ENCODE results near the gene ISLR.

- TF ChIP-seq, protein P1, sequence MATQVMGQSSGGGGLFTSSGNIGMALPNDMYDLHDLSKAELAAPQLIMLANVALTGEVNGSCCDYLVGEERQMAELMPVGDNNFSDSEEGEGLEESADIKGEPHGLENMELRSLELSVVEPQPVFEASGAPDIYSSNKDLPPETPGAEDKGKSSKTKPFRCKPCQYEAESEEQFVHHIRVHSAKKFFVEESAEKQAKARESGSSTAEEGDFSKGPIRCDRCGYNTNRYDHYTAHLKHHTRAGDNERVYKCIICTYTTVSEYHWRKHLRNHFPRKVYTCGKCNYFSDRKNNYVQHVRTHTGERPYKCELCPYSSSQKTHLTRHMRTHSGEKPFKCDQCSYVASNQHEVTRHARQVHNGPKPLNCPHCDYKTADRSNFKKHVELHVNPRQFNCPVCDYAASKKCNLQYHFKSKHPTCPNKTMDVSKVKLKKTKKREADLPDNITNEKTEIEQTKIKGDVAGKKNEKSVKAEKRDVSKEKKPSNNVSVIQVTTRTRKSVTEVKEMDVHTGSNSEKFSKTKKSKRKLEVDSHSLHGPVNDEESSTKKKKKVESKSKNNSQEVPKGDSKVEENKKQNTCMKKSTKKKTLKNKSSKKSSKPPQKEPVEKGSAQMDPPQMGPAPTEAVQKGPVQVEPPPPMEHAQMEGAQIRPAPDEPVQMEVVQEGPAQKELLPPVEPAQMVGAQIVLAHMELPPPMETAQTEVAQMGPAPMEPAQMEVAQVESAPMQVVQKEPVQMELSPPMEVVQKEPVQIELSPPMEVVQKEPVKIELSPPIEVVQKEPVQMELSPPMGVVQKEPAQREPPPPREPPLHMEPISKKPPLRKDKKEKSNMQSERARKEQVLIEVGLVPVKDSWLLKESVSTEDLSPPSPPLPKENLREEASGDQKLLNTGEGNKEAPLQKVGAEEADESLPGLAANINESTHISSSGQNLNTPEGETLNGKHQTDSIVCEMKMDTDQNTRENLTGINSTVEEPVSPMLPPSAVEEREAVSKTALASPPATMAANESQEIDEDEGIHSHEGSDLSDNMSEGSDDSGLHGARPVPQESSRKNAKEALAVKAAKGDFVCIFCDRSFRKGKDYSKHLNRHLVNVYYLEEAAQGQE (IDR thresholded peaks at IDR 0.05; ENCODE audit: insufficient read depth in 1 of 2, low read depth in 2 of 2, low read length in 2 of 2), result no peak
- TF ChIP-seq POLR2AphosphoS5 (IDR thresholded peaks at IDR 0.05; ENCODE audit: low read depth, low read length), result no peak
- no peak for TF ChIP-seq TAF1 (IDR thresholded peaks at IDR 0.05; ENCODE audit: borderline replicate concordance, insufficient read depth, low read length)
Observed at GRCh38 chr15:74203914-74204431, 30.5 kb downstream of the ISLR start.
